ENCODE results near the gene PYGM.

PYGM gene

GRCh38 chr11:64743591-64744543 is 15.9 kb downstream of the PYGM start, which contains the start of gene RASGRP2:
Gene RASGRP2, minus strand, starts transcription at chr11:64744142. Its CDS starts 1,276 bp downstream, at chr11:64742866.
- peak; percentile 92 for TF ChIP-seq POLR2AphosphoS5 (IDR thresholded peaks at IDR 0.05; ENCODE audit: low read depth)
- TF ChIP-seq CTCF (IDR thresholded peaks at IDR 0.05; ENCODE audit: insufficient read depth, low read length), result peak; percentile 78
- no peak for TF ChIP-seq GABPA (IDR thresholded peaks at IDR 0.05; ENCODE audit: low read depth)
- TF ChIP-seq, protein P1, sequence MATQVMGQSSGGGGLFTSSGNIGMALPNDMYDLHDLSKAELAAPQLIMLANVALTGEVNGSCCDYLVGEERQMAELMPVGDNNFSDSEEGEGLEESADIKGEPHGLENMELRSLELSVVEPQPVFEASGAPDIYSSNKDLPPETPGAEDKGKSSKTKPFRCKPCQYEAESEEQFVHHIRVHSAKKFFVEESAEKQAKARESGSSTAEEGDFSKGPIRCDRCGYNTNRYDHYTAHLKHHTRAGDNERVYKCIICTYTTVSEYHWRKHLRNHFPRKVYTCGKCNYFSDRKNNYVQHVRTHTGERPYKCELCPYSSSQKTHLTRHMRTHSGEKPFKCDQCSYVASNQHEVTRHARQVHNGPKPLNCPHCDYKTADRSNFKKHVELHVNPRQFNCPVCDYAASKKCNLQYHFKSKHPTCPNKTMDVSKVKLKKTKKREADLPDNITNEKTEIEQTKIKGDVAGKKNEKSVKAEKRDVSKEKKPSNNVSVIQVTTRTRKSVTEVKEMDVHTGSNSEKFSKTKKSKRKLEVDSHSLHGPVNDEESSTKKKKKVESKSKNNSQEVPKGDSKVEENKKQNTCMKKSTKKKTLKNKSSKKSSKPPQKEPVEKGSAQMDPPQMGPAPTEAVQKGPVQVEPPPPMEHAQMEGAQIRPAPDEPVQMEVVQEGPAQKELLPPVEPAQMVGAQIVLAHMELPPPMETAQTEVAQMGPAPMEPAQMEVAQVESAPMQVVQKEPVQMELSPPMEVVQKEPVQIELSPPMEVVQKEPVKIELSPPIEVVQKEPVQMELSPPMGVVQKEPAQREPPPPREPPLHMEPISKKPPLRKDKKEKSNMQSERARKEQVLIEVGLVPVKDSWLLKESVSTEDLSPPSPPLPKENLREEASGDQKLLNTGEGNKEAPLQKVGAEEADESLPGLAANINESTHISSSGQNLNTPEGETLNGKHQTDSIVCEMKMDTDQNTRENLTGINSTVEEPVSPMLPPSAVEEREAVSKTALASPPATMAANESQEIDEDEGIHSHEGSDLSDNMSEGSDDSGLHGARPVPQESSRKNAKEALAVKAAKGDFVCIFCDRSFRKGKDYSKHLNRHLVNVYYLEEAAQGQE (IDR thresholded peaks at IDR 0.05; ENCODE audit: insufficient replicate concordance, low read depth), result no peak
- DNase-seq (ENCODE audit: low read depth in 1 of 2, low spot score in 1 of 2), result peak; percentile 86 to 94
- H3K27ac ChIP-seq (replicated peaks), result peak within 1 kb of the TSS; percentile 99
- H3K4me3 ChIP-seq (replicated peaks; ENCODE audit: insufficient read depth, low read length), result peak within 1 kb of the TSS; percentile 85
- no peaks in the 10 kb centered on the region for H3K27me3 ChIP-seq (ENCODE audit: insufficient read depth, poor library complexity, severe bottlenecking)

- Histone ChIP-seq H3K27ac (replicated peaks) (peak overlapping the region; percentile 99), H3K4me3 (replicated peaks; ENCODE audit: insufficient read depth, low read length) (peak overlapping the region; percentile 85), H3K27me3 (ENCODE audit: insufficient read depth, poor library complexity, severe bottlenecking) (no peaks in the 10 kb centered on the region)
- peak; percentile 74 to 87 for DNase-seq (ENCODE audit: low read depth in 1 of 2, low spot score in 1 of 2)
- TF ChIP-seq, protein P1 (IDR thresholded peaks at IDR 0.05; ENCODE audit: insufficient replicate concordance, low read depth), result peak; percentile 15
- TF ChIP-seq CTCF (IDR thresholded peaks at IDR 0.05; ENCODE audit: insufficient read depth, low read length) (peak; percentile 48), POLR2AphosphoS5 (IDR thresholded peaks at IDR 0.05; ENCODE audit: low read depth) (peak; percentile 59), SPI1 (IDR thresholded peaks at IDR 0.05; ENCODE audit: borderline replicate concordance, low read depth) (no peak)
These were observed 16.7 kb downstream of the PYGM start for GRCh38 chr11:64742889-64743590.

DNA sequence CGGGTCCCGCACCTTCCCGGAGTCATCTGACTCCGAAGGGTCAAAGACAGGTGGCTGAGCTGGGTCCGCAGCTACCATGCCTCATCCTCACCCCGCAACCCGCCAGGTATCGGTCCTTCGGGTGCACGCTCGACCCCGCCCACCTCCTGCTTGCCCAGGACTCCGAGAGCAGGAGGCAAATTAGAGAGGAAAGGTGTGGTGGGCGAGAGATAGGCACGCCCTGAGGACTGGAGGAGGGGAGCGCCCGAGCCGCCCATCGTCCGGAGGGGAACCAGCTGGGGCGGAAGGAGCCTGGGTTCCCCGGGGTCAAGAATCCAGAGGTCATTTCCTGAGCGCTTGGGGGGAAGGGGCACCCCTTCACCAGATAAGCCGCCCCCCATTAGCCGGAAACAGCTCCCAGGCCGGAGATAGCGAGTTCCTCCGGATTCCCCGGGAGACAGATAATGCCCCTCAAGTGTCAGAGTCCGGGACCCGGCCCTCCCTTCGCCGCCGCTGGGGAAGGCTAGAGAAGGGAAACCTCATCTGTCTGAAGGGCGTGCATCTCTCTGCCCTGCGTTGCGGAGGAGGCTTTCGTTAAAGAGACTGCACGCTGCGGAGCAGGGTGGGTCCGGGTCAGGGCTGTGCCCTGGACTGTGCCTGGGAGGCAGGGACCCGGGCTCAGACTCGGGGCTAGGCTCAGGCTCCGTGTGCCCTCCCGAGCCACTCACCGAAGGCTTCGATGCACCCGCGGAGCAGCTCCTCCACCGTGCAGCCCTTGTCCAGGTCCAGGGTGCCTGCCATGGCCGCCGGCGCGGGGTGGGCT is 17.5 kb downstream of the PYGM start:
- DNase-seq (ENCODE audit: low read depth in 1 of 2, low spot score in 1 of 2), result peak in 1 of 2 experiments; percentile 45
- peak overlapping the region; percentile 99 for H3K27ac ChIP-seq (replicated peaks)

More for the DNA sequence above, 17.5 kb downstream of the PYGM start:
- no peaks in the 10 kb centered on the region for H3K27me3 ChIP-seq (ENCODE audit: insufficient read depth, poor library complexity, severe bottlenecking)
- peak overlapping the region; percentile 85 for H3K4me3 ChIP-seq (replicated peaks; ENCODE audit: insufficient read depth, low read length)
- no peak for TF ChIP-seq GABPA (IDR thresholded peaks at IDR 0.05; ENCODE audit: low read depth)
- TF ChIP-seq CTCF (IDR thresholded peaks at IDR 0.05; ENCODE audit: insufficient read depth, low read length), result no peak
- TF ChIP-seq, protein P1 (IDR thresholded peaks at IDR 0.05; ENCODE audit: insufficient replicate concordance, low read depth), result no peak
- TF ChIP-seq SPI1 (IDR thresholded peaks at IDR 0.05; ENCODE audit: borderline replicate concordance, low read depth), result no peak
- TF ChIP-seq POLR2AphosphoS5 (IDR thresholded peaks at IDR 0.05; ENCODE audit: low read depth), result no peak; the same call in 1 of the 2 replicates

All from HL-60 (cell line).